Esophagus squamous epithelium (tissue), 4 donors: Measurements from ENCODE around the gene CALM1.

Experiments used
- POLR2A ChIP-seq, 4 donors: fragments of 450-650 bp; IDR thresholded peaks; one replicate each; pipeline ENCODE4 v1.6.1; 2017; ENCODE audit warnings: antibody characterized with exemption in 4 of 4, mild to moderate bottlenecking in 4 of 4, moderate library complexity in 3 of 4
- TF ChIP-seq, protein P1 (sequence below), 6 experiments: fragments of 450-650 bp in 4 of 6; fragments of 200-600 bp in 2 of 6; sonication (generic) in 2 of 6; IDR thresholded peaks; one replicate each; pipeline ENCODE4 v1.5.1; 2016 to 2019; ENCODE audit warnings: antibody characterized with exemption in 6 of 6, mild to moderate bottlenecking in 4 of 6, moderate library complexity in 4 of 6

DNA sequence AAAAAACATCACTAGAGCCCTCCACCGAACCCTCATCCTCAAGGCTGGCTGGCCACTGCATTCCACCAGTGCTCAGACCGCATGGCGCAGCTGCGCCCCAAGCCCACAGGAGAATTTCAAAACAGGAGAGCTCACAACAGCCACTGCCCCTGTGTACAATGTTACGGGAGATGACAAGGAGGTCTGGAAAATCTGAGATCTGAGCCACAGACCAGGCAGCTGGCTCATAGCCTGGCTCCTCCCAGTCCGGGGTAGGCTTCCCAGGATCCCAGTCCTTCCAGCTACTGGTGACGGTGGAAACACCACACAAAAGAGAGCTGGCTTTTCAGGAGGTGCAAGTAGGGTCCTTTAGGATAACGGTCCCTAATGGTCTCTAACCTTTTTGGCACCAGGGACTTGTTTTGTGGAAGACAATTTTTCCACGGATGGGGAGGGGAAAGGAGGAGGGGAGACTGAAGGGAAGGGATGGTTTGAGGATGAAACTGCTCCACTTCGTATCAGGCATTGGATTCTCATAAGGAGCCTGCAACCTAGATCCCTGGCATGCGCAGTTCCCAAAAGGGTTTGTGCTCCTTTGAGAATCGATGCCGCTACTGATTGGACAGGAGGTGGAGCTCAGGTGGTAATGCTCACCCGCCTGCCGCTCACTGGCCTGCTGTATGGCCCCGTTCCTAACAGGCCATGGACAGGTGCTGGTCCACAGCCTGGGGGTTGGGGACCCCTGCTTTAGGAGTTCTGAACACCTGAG, 42.1 kb upstream of the CALM1 start:
- no peak for TF ChIP-seq POLR2A (IDR thresholded peaks at IDR 0.05)
- TF ChIP-seq, protein P1, sequence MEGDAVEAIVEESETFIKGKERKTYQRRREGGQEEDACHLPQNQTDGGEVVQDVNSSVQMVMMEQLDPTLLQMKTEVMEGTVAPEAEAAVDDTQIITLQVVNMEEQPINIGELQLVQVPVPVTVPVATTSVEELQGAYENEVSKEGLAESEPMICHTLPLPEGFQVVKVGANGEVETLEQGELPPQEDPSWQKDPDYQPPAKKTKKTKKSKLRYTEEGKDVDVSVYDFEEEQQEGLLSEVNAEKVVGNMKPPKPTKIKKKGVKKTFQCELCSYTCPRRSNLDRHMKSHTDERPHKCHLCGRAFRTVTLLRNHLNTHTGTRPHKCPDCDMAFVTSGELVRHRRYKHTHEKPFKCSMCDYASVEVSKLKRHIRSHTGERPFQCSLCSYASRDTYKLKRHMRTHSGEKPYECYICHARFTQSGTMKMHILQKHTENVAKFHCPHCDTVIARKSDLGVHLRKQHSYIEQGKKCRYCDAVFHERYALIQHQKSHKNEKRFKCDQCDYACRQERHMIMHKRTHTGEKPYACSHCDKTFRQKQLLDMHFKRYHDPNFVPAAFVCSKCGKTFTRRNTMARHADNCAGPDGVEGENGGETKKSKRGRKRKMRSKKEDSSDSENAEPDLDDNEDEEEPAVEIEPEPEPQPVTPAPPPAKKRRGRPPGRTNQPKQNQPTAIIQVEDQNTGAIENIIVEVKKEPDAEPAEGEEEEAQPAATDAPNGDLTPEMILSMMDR (IDR thresholded peaks at IDR 0.05): no peak
